ENCODE data around the gene PHTF1.

DNA sequence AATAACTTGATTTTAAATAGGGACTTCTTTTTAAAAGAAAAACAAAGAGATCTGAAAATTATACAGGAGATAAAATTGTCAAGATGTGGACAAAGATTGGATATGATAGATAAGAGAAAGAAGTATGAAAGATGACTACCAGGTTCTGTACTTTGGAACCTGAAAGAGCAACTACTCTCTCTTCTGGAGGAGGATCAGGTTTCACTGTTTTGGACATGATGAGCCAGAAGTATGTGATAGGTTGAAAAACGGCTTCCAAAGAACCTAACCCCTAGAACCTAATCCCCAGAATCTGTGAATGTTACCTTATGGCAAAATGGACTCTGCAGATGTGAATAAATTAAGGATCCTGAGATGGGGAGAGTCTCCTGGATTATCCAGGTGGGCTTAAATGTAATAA is 26.8 kb upstream of the PHTF1 start:
- TF ChIP-seq, protein P1, sequence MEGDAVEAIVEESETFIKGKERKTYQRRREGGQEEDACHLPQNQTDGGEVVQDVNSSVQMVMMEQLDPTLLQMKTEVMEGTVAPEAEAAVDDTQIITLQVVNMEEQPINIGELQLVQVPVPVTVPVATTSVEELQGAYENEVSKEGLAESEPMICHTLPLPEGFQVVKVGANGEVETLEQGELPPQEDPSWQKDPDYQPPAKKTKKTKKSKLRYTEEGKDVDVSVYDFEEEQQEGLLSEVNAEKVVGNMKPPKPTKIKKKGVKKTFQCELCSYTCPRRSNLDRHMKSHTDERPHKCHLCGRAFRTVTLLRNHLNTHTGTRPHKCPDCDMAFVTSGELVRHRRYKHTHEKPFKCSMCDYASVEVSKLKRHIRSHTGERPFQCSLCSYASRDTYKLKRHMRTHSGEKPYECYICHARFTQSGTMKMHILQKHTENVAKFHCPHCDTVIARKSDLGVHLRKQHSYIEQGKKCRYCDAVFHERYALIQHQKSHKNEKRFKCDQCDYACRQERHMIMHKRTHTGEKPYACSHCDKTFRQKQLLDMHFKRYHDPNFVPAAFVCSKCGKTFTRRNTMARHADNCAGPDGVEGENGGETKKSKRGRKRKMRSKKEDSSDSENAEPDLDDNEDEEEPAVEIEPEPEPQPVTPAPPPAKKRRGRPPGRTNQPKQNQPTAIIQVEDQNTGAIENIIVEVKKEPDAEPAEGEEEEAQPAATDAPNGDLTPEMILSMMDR (IDR thresholded peaks at IDR 0.05) = no peak
- TF ChIP-seq POLR2A (IDR thresholded peaks at IDR 0.05) = no peak
- TF ChIP-seq EP300 (IDR thresholded peaks at IDR 0.05; ENCODE audit: low read depth) = no peak
- no peak for TF ChIP-seq POLR2AphosphoS5 (IDR thresholded peaks at IDR 0.05)
